ENCODE data around the gene ARFGAP1.
A peak's percentile ranks its signal among the peaks of the same experiment; 100 is the strongest.

Gene ARFGAP1

GRCh38 chr20:63281742-63282665 is 9.4 kb downstream of the ARFGAP1 start:
- Histone ChIP-seq H3K36me3 (ENCODE audit: control insufficient read depth, low read length) (peaks cover 38% of the 10 kb centered on the region; the same call in 1 of the 2 replicates), H3K4me2 (ENCODE audit: low read length) (no peak overlapping the region)

GRCh38 chr20:63282946-63283345 is 10.3 kb downstream of the ARFGAP1 start:
- Histone ChIP-seq H4K20me1 (ENCODE audit: control insufficient read depth, insufficient read depth, low read depth, low read length) (no peaks in the 10 kb centered on the region; the same call in 1 of the 2 replicates), H3K4me2 (ENCODE audit: low read length) (no peak overlapping the region), H3K9me3 (ENCODE audit: control insufficient read depth, insufficient read depth, low read length) (no peaks in the 10 kb centered on the region), H3K27ac (ENCODE audit: low read depth, low read length) (no peak overlapping the region), H3K9me2 (replicated peaks; ENCODE audit: control insufficient read depth, low read length) (no peaks in the 10 kb centered on the region), H3F3A (ENCODE audit: control insufficient read depth, insufficient read depth) (no peaks in the 10 kb centered on the region), H3K79me2 (ENCODE audit: control insufficient read depth, low read length) (peaks cover 3% of the 10 kb centered on the region; the same call in 1 of the 2 replicates), H3K4me1 (ENCODE audit: control insufficient read depth, low read length) (peaks cover 16% of the 10 kb centered on the region), H3K4me3 (ENCODE audit: low read length) (no peak overlapping the region), H3K36me3 (ENCODE audit: control insufficient read depth, low read length) (peaks cover 29% of the 10 kb centered on the region; the same call in 1 of the 2 replicates), H3K27me3 (ENCODE audit: control insufficient read depth, low read length) (no peaks in the 10 kb centered on the region)
- TF ChIP-seq EZH2phosphoT487 (IDR thresholded peaks at IDR 0.05; ENCODE audit: borderline replicate concordance, low read length) (no peak), CTCF (IDR thresholded peaks at IDR 0.05; ENCODE audit: low read depth, low read length, poor library complexity, severe bottlenecking) (no peak)

More at GRCh38 chr20:63281742-63282665, 9.4 kb downstream of the ARFGAP1 start:
- Histone ChIP-seq H3K9me3 (ENCODE audit: control insufficient read depth, insufficient read depth, low read length) (no peaks in the 10 kb centered on the region), H3K9me2 (replicated peaks; ENCODE audit: control insufficient read depth, low read length) (no peaks in the 10 kb centered on the region), H3K4me3 (ENCODE audit: low read length) (no peak overlapping the region), H3K27ac (ENCODE audit: low read depth, low read length) (no peak overlapping the region), H3K79me2 (ENCODE audit: control insufficient read depth, low read length) (peaks cover 7% of the 10 kb centered on the region; the same call in 1 of the 2 replicates), H3F3A (ENCODE audit: control insufficient read depth, insufficient read depth) (no peaks in the 10 kb centered on the region), H4K20me1 (ENCODE audit: control insufficient read depth, insufficient read depth, low read depth, low read length) (no peaks in the 10 kb centered on the region; the same call in 1 of the 2 replicates), H3K4me1 (ENCODE audit: control insufficient read depth, low read length) (peaks cover 16% of the 10 kb centered on the region), H3K27me3 (ENCODE audit: control insufficient read depth, low read length) (no peaks in the 10 kb centered on the region)
- TF ChIP-seq CTCF (IDR thresholded peaks at IDR 0.05; ENCODE audit: low read depth, low read length, poor library complexity, severe bottlenecking) (no peak), EZH2phosphoT487 (IDR thresholded peaks at IDR 0.05; ENCODE audit: borderline replicate concordance, low read length) (no peak)

GRCh38 chr20:63283397-63284082 is 10.9 kb downstream of the ARFGAP1 start:
- no peaks in the 10 kb centered on the region; the same call in 1 of the 2 replicates for H4K20me1 ChIP-seq (ENCODE audit: control insufficient read depth, insufficient read depth, low read depth, low read length)
- no peaks in the 10 kb centered on the region for H3K27me3 ChIP-seq (ENCODE audit: control insufficient read depth, low read length)
- peak overlapping the region; percentile 74 for H3K27ac ChIP-seq (ENCODE audit: low read depth, low read length)
- H3K4me2 ChIP-seq (ENCODE audit: low read length), result peak overlapping the region; percentile 92
- no peak for TF ChIP-seq CTCF (IDR thresholded peaks at IDR 0.05; ENCODE audit: low read depth, low read length, poor library complexity, severe bottlenecking)
- TF ChIP-seq EZH2phosphoT487 (IDR thresholded peaks at IDR 0.05; ENCODE audit: borderline replicate concordance, low read length), result no peak
- H3K4me1 ChIP-seq (ENCODE audit: control insufficient read depth, low read length), result peaks cover 16% of the 10 kb centered on the region
- peaks cover 3% of the 10 kb centered on the region; the same call in 1 of the 2 replicates for H3K79me2 ChIP-seq (ENCODE audit: control insufficient read depth, low read length)
- no peaks in the 10 kb centered on the region for H3K9me2 ChIP-seq (replicated peaks; ENCODE audit: control insufficient read depth, low read length)
- peaks cover 30% of the 10 kb centered on the region; the same call in 1 of the 2 replicates for H3K36me3 ChIP-seq (ENCODE audit: control insufficient read depth, low read length)
- no peaks in the 10 kb centered on the region for H3F3A ChIP-seq (ENCODE audit: control insufficient read depth, insufficient read depth)
- H3K4me3 ChIP-seq (ENCODE audit: low read length), result peak overlapping the region; percentile 76
- H3K9me3 ChIP-seq (ENCODE audit: control insufficient read depth, insufficient read depth, low read length), result no peaks in the 10 kb centered on the region

Measured in DOHH2 (cell line).